Mucosa of stomach (tissue), 1 donor: ENCODE results near the gene OR1I1.

Source experiments
- H3K27me3 ChIP-seq: one replicate; pipeline ENCODE4 v1.7.0; 2013; ENCODE audit warnings: mild to moderate bottlenecking, low read length; ENCODE audit not compliant: control insufficient read depth, insufficient read depth
- H3K36me3 ChIP-seq: one replicate; pipeline ENCODE4 v1.7.0; 2013; ENCODE audit warnings: low read length; ENCODE audit not compliant: control insufficient read depth, insufficient read depth
- H3K4me1 ChIP-seq: one replicate; pipeline ENCODE4 v1.7.0; 2013; ENCODE audit warnings: mild to moderate bottlenecking, low read length; ENCODE audit not compliant: control insufficient read depth, insufficient read depth
- H3K4me3 ChIP-seq: one replicate; pipeline ENCODE4 v1.7.0; 2013; ENCODE audit warnings: low read length
- H3K9ac ChIP-seq: one replicate; pipeline ENCODE4 v1.7.0; 2013; ENCODE audit warnings: mild to moderate bottlenecking, low read length, moderate library complexity
- H3K9me3 ChIP-seq: one replicate; pipeline ENCODE4 v1.7.0; 2013; ENCODE audit warnings: mild to moderate bottlenecking, low read length, moderate library complexity; ENCODE audit not compliant: control insufficient read depth
- donor health status: Pancreatic carcinoma.

Gene OR1I1

DNA sequence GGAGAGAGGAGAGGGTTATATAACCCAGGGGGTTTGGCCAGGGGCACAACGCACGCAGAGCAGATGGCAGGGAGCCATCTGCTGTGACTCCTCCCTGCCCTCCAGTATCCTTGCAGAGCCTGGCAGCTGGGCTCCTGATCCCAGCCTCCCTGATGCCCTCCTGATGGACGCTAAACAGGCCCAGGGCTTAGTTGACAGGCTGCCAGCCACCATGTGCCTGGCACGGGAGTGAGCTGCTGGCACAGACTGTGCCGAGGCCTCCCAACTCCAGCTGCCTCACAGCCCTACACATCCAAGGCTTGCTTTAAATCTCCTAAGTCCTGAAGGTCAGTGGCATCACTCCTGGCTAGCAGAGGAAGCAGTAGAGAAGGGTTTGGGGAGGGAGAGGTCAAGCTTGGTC lies 41.9 kb downstream of the OR1I1 start:
- Histone ChIP-seq H3K36me3 (no peaks in the 10 kb centered on the region), H3K9ac (peak overlapping the region; percentile 88), H3K27me3 (no peaks in the 10 kb centered on the region), H3K4me3 (peak overlapping the region; percentile 66), H3K4me1 (peaks cover 9% of the 10 kb centered on the region), H3K9me3 (no peaks in the 10 kb centered on the region)

DNA sequence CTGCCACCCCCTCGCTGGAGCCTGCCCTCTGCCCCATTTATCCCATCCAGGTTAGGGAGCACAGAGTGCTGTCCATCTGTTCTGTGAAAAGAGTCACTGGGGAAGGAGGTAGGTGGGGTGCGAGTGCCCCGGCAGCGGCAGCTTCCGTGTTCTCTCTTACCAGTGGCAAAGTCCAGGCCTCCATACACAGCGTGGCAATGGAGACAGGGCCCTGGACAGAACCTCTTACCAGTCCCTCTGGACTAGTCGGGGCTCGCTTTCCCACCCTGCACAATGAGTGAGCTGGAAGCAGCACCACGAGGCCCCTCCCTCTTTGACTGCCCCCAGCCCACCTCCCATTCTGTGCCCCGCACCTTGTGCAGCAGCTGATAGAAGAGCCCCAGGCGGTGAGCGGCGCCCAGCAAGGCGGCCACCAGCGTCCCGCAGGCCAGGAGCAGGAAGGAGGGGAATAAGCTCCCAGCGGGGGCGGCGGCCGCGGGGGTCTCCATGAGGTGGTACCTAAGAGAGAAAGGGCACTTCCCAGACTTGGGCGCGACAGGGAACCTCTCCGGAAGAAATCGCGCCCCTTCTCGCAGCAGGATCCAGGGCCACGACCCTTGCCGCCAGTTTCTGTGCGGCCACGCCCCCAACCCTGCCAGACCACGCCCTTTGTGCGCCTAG lies 42.7 kb downstream of the OR1I1 start:
- peak overlapping the region; percentile 88 for H3K9ac ChIP-seq
- no peaks in the 10 kb centered on the region for H3K9me3 ChIP-seq
- peaks cover 9% of the 10 kb centered on the region for H3K4me1 ChIP-seq
- H3K27me3 ChIP-seq = no peaks in the 10 kb centered on the region
- H3K4me3 ChIP-seq = peak overlapping the region; percentile 66
- H3K36me3 ChIP-seq = no peaks in the 10 kb centered on the region

DNA sequence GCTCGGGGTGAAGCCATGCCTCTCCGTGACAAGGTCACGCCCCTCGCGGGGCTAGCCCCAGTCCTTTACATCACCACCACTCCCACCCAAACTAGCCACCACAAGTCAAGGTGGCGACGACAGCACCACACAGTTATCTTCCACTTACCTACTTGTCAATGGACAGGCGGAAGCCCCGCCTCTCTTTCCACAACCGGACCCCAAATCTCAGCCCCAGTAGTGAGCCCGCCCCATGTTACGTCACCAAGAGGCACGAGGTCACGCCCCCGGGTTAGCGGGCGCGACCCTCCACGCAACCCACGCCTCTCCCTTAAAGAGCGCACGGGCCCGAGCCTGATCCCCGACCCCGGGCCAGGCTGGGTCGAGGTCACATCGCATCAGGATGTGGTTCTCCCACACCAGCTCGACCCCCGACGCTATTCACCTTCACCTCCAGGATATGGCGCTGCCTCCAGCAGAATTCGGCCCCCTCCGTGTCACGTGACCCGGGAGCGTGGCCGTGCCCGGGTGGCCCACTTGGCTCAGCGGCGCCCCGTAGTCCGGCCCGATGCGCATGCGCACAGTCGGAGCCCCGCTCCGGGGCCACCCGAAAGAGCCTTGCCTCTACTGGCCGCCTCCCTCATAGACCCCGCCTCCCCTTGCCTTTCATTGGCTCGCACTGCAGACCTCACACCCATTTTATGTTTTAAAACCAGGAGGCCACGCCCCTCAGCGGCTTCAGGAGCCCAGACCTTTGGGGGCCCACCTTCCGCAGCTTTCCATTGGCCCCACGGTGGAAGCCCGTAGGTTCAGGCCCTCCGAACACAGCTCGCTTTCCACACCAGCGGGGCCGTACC lies 43.4 kb downstream of the OR1I1 start:
- Histone ChIP-seq H3K27me3 (peaks cover 6% of the 10 kb centered on the region), H3K36me3 (no peaks in the 10 kb centered on the region), H3K9ac (peak overlapping the region; percentile 88), H3K4me3 (peak overlapping the region; percentile 66), H3K4me1 (peaks cover 9% of the 10 kb centered on the region), H3K9me3 (no peaks in the 10 kb centered on the region)

DNA sequence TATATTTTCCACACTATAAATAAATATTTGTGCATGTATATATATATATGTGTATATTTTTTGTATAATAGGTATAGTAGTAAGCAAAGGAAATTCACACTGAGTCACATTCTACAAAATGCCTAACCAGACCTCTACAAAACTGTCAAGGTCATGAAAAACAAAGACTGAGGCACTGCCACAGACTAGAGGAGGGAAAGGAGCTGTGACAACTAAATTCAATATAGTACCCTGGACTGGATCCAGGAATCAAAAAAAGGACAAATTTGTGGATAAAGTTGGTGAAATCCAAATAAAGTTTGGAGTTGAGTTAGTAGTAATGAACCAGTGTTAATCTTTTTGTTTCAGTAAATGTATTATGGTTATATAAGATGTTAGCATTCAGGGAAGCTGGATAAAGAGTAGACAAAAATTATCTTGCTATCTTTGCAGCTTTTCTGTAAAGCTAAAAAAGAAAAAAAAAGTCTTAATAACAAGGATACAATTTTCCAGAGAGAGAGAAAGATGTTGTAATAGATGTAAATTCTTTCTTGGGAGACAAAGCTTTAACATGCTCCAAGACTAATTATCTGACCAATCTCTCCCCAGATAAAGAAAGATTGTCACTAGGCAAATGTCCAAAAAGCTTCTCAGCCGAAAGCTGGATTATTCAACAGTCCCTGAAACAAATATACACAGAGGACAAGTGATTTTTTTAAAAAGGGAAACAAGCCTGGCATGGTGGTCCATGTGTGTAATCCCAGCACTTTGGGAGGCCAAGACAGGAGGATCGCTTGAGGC lies 44.3 kb downstream of the OR1I1 start:
- no peak overlapping the region for H3K4me3 ChIP-seq
- H3K36me3 ChIP-seq = no peaks in the 10 kb centered on the region
- peaks cover 9% of the 10 kb centered on the region for H3K4me1 ChIP-seq
- H3K9ac ChIP-seq = peak overlapping the region; percentile 88
- H3K27me3 ChIP-seq = peaks cover 6% of the 10 kb centered on the region
- H3K9me3 ChIP-seq = no peaks in the 10 kb centered on the region

DNA sequence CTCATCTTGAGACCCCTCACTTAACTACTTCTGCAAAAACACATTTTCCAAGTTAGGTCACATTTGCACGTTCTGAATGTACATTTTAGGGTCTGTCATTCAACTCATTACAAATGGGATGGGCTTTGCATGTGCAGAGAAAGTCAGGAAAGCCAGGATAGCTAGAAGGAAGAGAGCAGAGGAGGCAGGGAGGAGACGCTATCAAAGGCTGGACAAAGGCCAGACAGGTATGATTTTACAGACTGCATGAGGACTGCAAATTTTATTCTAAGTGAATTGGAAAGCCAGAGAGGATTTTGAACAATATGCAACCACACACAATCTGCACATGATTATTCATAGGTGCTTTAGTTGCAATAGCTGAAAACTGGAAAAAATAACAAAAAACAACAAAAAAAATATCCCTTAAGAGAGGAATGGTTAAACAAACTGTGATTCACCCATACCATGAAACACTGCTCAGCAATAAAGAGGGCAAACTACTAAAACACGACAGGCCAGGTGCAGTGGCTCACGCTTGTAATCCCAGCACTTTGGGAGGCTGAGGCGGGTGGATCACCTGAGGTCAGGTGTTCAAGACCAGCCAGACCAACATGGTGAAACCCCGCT lies 46.3 kb downstream of the OR1I1 start:
- Histone ChIP-seq H3K27me3 (peaks cover 9% of the 10 kb centered on the region), H3K4me3 (no peak overlapping the region), H3K9ac (no peak overlapping the region), H3K4me1 (peaks cover 9% of the 10 kb centered on the region), H3K9me3 (no peaks in the 10 kb centered on the region), H3K36me3 (no peaks in the 10 kb centered on the region)

DNA sequence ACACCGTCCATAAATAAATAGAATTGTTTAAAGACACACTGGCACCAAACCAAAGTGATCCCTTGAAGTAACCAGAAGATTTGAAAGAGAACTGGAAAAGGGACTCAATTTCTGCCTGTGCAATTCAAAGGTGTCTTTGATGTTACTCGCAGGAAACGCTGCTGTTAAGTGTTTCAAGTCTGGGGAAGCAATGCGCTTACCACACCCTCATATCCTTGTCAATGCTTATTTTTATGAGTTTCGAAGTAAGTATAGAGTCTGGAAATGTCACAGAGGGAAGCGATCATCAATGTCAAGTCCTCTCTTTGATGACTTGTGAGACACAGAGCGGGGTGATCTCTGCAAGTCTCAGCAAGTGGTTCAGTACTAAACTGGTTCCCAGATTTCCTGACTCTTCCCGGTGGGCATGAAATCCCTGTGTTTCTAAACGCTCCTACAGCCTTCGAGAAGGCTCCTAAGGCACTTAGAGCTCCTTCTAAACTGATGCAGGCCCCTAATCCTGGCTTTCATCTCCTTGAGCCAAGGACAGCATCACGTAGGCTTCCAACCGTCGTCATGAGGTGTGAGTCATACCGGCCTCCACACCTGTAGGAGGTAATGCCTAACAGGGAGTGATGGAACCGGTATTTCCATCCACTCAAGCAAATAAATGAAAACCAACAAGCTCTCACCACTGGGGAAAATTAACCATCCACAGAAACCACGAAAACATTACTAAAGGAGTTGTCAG lies 48.0 kb downstream of the OR1I1 start:
- Histone ChIP-seq H3K4me1 (no peaks in the 10 kb centered on the region), H3K27me3 (peaks cover 9% of the 10 kb centered on the region), H3K9ac (no peak overlapping the region), H3K4me3 (no peak overlapping the region), H3K9me3 (no peaks in the 10 kb centered on the region), H3K36me3 (no peaks in the 10 kb centered on the region)

DNA sequence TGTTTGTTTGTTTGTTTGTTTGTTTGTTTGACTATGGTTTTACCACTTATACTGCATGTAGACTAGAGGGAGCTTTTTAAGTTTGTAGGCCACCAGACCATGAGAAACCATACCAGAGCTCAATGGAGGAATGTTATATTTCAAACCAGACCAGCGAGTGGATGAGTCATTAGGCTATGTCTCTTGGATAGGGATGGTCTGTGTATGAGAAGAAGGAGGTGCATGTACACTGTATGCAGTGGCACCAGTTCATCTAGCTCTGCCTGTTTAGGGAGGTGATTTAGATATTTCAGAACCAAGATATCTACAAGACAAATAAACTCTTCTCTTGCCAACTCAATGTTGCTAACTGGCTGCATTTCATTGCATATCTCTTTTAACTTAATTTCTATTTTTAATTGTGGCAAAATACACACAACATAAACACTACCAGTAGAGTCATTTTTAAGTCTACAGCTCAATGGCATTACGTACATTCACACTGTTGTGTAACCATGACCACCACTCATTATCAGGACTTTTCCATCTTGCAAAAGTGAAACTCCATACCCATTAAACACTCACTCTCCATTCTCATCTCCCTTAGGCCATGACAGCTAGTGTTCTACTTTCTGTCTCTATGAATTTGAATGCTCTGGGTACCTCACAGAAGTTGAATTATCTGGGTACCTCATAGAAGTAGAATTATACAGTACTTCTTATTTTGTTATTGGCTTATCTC lies 54.4 kb downstream of the OR1I1 start:
- Histone ChIP-seq H3K4me3 (no peak overlapping the region), H3K36me3 (no peaks in the 10 kb centered on the region), H3K9me3 (no peaks in the 10 kb centered on the region), H3K4me1 (no peaks in the 10 kb centered on the region), H3K27me3 (peaks cover 3% of the 10 kb centered on the region), H3K9ac (no peak overlapping the region)

DNA sequence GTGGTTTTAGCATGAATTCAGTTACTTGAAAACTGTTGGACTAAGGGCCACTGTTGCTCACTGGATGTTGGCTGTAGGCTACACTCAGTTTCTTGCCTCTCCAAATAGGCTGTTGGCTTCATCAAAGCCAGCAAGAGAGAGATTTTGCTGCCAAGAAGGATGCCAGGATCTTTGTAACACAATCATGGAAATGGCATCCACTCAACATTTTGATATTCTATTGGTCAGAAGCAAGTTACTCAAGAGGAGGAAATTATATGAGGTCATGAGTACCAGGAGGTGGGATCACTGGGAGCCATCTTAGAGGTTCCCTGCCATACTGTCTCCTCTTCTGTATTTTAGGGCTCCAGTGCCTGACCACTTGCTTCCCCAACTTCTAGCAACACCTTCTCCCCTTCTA lies 55.8 kb downstream of the OR1I1 start:
- no peaks in the 10 kb centered on the region for H3K4me1 ChIP-seq
- no peak overlapping the region for H3K9ac ChIP-seq
- no peaks in the 10 kb centered on the region for H3K9me3 ChIP-seq

DNA sequence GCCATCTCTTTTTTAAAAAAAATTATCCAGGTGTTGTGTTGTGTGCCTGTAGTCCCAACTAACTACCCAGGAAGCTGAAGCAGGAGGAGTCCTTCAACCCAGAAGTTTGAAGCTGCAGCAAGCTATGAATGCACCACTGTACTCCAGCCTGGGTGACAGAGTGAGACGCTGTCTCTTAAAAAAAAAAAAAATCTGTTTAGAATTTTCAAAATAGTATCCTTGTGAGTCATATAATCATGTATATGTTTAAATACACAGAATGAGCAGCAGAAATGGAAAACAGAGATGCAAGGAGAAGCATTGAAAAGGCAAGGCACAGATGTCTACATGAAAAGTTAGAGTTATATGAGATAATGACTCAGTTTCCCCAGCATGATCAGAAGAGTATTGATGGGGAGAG lies 56.4 kb downstream of the OR1I1 start:
- no peaks in the 10 kb centered on the region for H3K36me3 ChIP-seq
- H3K9ac ChIP-seq = no peak overlapping the region
- H3K9me3 ChIP-seq = no peaks in the 10 kb centered on the region
- H3K4me1 ChIP-seq = no peaks in the 10 kb centered on the region
- no peaks in the 10 kb centered on the region for H3K27me3 ChIP-seq
- no peak overlapping the region for H3K4me3 ChIP-seq

More for the DNA sequence above, 55.8 kb downstream of the OR1I1 start:
- Histone ChIP-seq H3K36me3 (no peaks in the 10 kb centered on the region), H3K27me3 (no peaks in the 10 kb centered on the region), H3K4me3 (no peak overlapping the region)

DNA sequence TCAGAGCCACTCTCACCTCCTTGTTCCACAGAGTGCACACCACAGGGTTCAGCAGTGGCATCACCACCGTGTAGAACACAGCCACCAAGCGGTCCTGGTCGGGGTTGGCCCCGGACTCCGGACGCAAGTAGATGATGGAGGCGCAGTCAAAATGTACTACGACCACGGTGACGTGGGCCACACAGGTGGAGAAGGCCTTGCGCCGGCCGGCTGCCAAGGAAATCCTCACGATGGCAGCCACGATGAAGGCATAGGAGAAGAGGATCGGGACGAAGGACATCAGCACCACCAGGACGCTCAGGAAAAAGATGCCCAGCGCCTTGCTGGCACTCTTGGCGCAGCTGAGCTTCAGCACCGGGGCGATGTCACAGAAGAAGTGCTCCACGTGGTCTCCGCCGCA lies 59.1 kb downstream of the OR1I1 start:
- Histone ChIP-seq H3K36me3 (no peaks in the 10 kb centered on the region), H3K9me3 (no peaks in the 10 kb centered on the region), H3K9ac (no peak overlapping the region), H3K4me1 (no peaks in the 10 kb centered on the region), H3K4me3 (no peak overlapping the region), H3K27me3 (no peaks in the 10 kb centered on the region)

DNA sequence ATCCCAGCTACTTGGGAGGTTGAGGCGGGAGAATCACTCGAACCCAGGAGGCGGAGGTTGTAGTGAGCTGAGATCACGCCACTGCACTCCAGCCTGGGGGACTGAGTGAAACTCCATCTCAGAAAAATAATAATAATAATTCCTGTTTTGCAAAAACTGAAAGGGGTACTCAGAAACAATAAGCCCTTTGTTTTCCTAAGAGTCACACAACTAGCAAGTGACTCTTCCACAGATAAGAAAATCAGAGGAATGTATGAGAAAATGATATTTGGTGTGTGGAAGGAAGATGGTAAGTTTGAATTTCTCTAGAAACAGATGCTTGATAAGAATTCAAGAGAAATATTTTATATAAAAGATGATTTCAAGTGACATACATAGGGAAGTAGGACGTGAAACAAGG lies 60.3 kb downstream of the OR1I1 start:
- no peaks in the 10 kb centered on the region for H3K9me3 ChIP-seq
- no peaks in the 10 kb centered on the region for H3K27me3 ChIP-seq
- no peaks in the 10 kb centered on the region for H3K36me3 ChIP-seq
- H3K4me3 ChIP-seq = no peak overlapping the region
- H3K4me1 ChIP-seq = no peaks in the 10 kb centered on the region
- no peak overlapping the region for H3K9ac ChIP-seq
